ENCODE data around the gene PDIA5. TPM values are rescaled to one million over a fixed set of nuclear protein-coding genes. Genes with fewer than 3 reads are reported as not detected.
"Not testable (repeated sequence)": the region's sequence is repeated elsewhere in the genome, so short reads cannot be mapped to it uniquely, and the experiment has no call there.

PDIA5 gene
- total RNA-seq, 1 donor from 2014 or later, result 29.4 TPM

GRCh38 chr3:123099331-123100192, 32.7 kb downstream of the PDIA5 start:
- H3K9me3 Mint-ChIP-seq, result no peaks in the 10 kb centered on the region
- H3K4me1 Mint-ChIP-seq, result no peaks in the 10 kb centered on the region
- H3K4me3 Mint-ChIP-seq, result no peak overlapping the region
- intact Hi-C loops (cut with micrococcal nuclease), result no loop called here
- peaks cover 26% of the 10 kb centered on the region for H3K36me3 Mint-ChIP-seq (ENCODE audit: low read depth)
- no peak for DNase-seq
- H3K27me3 Mint-ChIP-seq, result no peaks in the 10 kb centered on the region
- H3K27ac Mint-ChIP-seq, result no peak overlapping the region

GRCh38 chr3:123100193-123100776, 33.5 kb downstream of the PDIA5 start:
- Mint-ChIP-seq H3K36me3 (ENCODE audit: low read depth) (peaks cover 26% of the 10 kb centered on the region), H3K4me3 (no peak overlapping the region), H3K4me1 (no peaks in the 10 kb centered on the region), H3K9me3 (no peaks in the 10 kb centered on the region), H3K27ac (no peak overlapping the region), H3K27me3 (no peaks in the 10 kb centered on the region)
- no peak for DNase-seq
- intact Hi-C loops (cut with micrococcal nuclease), result no loop called here

- no peak overlapping the region for H3K27ac Mint-ChIP-seq
- H3K36me3 Mint-ChIP-seq (ENCODE audit: low read depth), result peaks cover 27% of the 10 kb centered on the region
These were observed 35.4 kb downstream of the PDIA5 start for GRCh38 chr3:123102249-123102648.

GRCh38 chr3:123102826-123103225, 36.0 kb downstream of the PDIA5 start:
- H3K27me3 Mint-ChIP-seq, result no peaks in the 10 kb centered on the region
- intact Hi-C loops (cut with micrococcal nuclease), result no loop called here
- H3K36me3 Mint-ChIP-seq (ENCODE audit: low read depth), result peaks cover 28% of the 10 kb centered on the region
- H3K9me3 Mint-ChIP-seq, result no peaks in the 10 kb centered on the region
- H3K4me1 Mint-ChIP-seq, result no peaks in the 10 kb centered on the region
- no peak overlapping the region for H3K4me3 Mint-ChIP-seq
- no peak for DNase-seq
- H3K27ac Mint-ChIP-seq, result no peak overlapping the region

More at GRCh38 chr3:123102249-123102648, 35.4 kb downstream of the PDIA5 start:
- Mint-ChIP-seq H3K27me3 (no peaks in the 10 kb centered on the region), H3K4me3 (no peak overlapping the region), H3K4me1 (no peaks in the 10 kb centered on the region), H3K9me3 (no peaks in the 10 kb centered on the region)
- no peak for DNase-seq
- intact Hi-C loops (cut with micrococcal nuclease), result no loop called here

GRCh38 chr3:123104550-123104949, 37.7 kb downstream of the PDIA5 start:
- Mint-ChIP-seq H3K4me3 (no peak overlapping the region), H3K27ac (no peak overlapping the region), H3K36me3 (ENCODE audit: low read depth) (peaks cover 32% of the 10 kb centered on the region), H3K27me3 (no peaks in the 10 kb centered on the region), H3K4me1 (no peaks in the 10 kb centered on the region), H3K9me3 (no peaks in the 10 kb centered on the region)
- DNase-seq, result no peak
- intact Hi-C loops (cut with micrococcal nuclease), result no loop called here

GRCh38 chr3:123105201-123106189, 38.7 kb downstream of the PDIA5 start:
- H3K36me3 Mint-ChIP-seq (ENCODE audit: low read depth), result peaks cover 34% of the 10 kb centered on the region
- intact Hi-C loops (cut with micrococcal nuclease), result no loop called here
- no peak for DNase-seq
- H3K9me3 Mint-ChIP-seq, result no peaks in the 10 kb centered on the region
- H3K27me3 Mint-ChIP-seq, result no peaks in the 10 kb centered on the region
- H3K4me1 Mint-ChIP-seq, result no peaks in the 10 kb centered on the region
- H3K27ac Mint-ChIP-seq, result no peak overlapping the region
- no peak overlapping the region for H3K4me3 Mint-ChIP-seq

- no peak for DNase-seq
- H3K36me3 Mint-ChIP-seq (ENCODE audit: low read depth), result peaks cover 25% of the 10 kb centered on the region
- H3K9me3 Mint-ChIP-seq, result no peaks in the 10 kb centered on the region
- H3K4me3 Mint-ChIP-seq, result no peak overlapping the region
- peaks cover 13% of the 10 kb centered on the region for H3K4me1 Mint-ChIP-seq
- H3K27ac Mint-ChIP-seq, result no peak overlapping the region
- H3K27me3 Mint-ChIP-seq, result no peaks in the 10 kb centered on the region
- intact Hi-C loops (cut with micrococcal nuclease), result no loop called here
These were observed 43.6 kb downstream of the PDIA5 start for GRCh38 chr3:123110282-123110975.

GRCh38 chr3:123110976-123111615, 44.3 kb downstream of the PDIA5 start:
- no peak overlapping the region for H3K27ac Mint-ChIP-seq
- peaks cover 13% of the 10 kb centered on the region for H3K4me1 Mint-ChIP-seq
- DNase-seq, result no peak
- H3K9me3 Mint-ChIP-seq, result no peaks in the 10 kb centered on the region
- peaks cover 25% of the 10 kb centered on the region for H3K36me3 Mint-ChIP-seq (ENCODE audit: low read depth)
- no peak overlapping the region for H3K4me3 Mint-ChIP-seq
- H3K27me3 Mint-ChIP-seq, result no peaks in the 10 kb centered on the region
- intact Hi-C loops (cut with micrococcal nuclease), result no loop called here

- Mint-ChIP-seq H3K36me3 (ENCODE audit: low read depth) (peaks cover 29% of the 10 kb centered on the region), H3K27ac (no peak overlapping the region), H3K9me3 (no peaks in the 10 kb centered on the region), H3K4me1 (peaks cover 13% of the 10 kb centered on the region), H3K27me3 (no peaks in the 10 kb centered on the region), H3K4me3 (no peak overlapping the region)
- intact Hi-C loops (cut with micrococcal nuclease), result no loop called here
- DNase-seq, result no peak
These were observed 44.8 kb downstream of the PDIA5 start for GRCh38 chr3:123111640-123112039.

- no peak overlapping the region for H3K4me3 Mint-ChIP-seq
- no peaks in the 10 kb centered on the region for H3K27me3 Mint-ChIP-seq
- no peaks in the 10 kb centered on the region for H3K9me3 Mint-ChIP-seq
- intact Hi-C loops (cut with micrococcal nuclease), result no loop called here
- no peak overlapping the region for H3K27ac Mint-ChIP-seq
- H3K36me3 Mint-ChIP-seq (ENCODE audit: low read depth), result peaks cover 30% of the 10 kb centered on the region
- DNase-seq, result no peak
- peaks cover 13% of the 10 kb centered on the region for H3K4me1 Mint-ChIP-seq
These were observed 45.4 kb downstream of the PDIA5 start for GRCh38 chr3:123112232-123112631.

- DNase-seq; H3K27ac Mint-ChIP-seq; H3K27me3 Mint-ChIP-seq; intact Hi-C loops (cut with micrococcal nuclease); H3K9me3 Mint-ChIP-seq; H3K4me3 Mint-ChIP-seq: not testable (repeated sequence)
- H3K4me1 Mint-ChIP-seq, result peaks cover 13% of the 10 kb centered on the region
- peaks cover 28% of the 10 kb centered on the region for H3K36me3 Mint-ChIP-seq (ENCODE audit: low read depth)
These were observed 45.8 kb downstream of the PDIA5 start for GRCh38 chr3:123112656-123113055.

GRCh38 chr3:123113889-123114450, 47.1 kb downstream of the PDIA5 start:
- Mint-ChIP-seq H3K27me3 (no peaks in the 10 kb centered on the region), H3K9me3 (no peaks in the 10 kb centered on the region), H3K4me1 (peaks cover 13% of the 10 kb centered on the region), H3K27ac (no peak overlapping the region), H3K4me3 (no peak overlapping the region), H3K36me3 (ENCODE audit: low read depth) (peaks cover 33% of the 10 kb centered on the region)
- peak; percentile 62 for DNase-seq
- intact Hi-C loops (cut with micrococcal nuclease), result no loop called here

GRCh38 chr3:123116116-123116515, 49.3 kb downstream of the PDIA5 start:
- no peak overlapping the region for H3K27ac Mint-ChIP-seq
- H3K4me1 Mint-ChIP-seq, result peaks cover 13% of the 10 kb centered on the region

More at GRCh38 chr3:123116116-123116515, 49.3 kb downstream of the PDIA5 start:
- intact Hi-C loops (cut with micrococcal nuclease), result no loop called here
- H3K4me3 Mint-ChIP-seq, result no peak overlapping the region
- no peaks in the 10 kb centered on the region for H3K9me3 Mint-ChIP-seq
- peaks cover 31% of the 10 kb centered on the region for H3K36me3 Mint-ChIP-seq (ENCODE audit: low read depth)
- DNase-seq, result no peak
- no peaks in the 10 kb centered on the region for H3K27me3 Mint-ChIP-seq
